ENCODE data around the gene TRMT2B. TPM values are rescaled to one million over a fixed set of nuclear protein-coding genes. Genes with fewer than 3 reads are reported as not detected.

TRMT2B gene
- total RNA-seq, 1 experiment from 2014 or later, result 10.9 TPM

GRCh38 chrX:101040197-101040596 is 11.7 kb downstream of the TRMT2B start:
- no TSS peak for BruUV-seq (replicated peaks)
- H3K4me3 Mint-ChIP-seq (ENCODE audit: unreplicated experiment), result no peak overlapping the region
- no peaks in the 10 kb centered on the region for H3K9me3 Mint-ChIP-seq (ENCODE audit: unreplicated experiment)
- POLR2A ChIA-PET, result no interaction called here
- H3K27me3 Mint-ChIP-seq (ENCODE audit: insufficient read depth, unreplicated experiment), result peaks cover 11% of the 10 kb centered on the region
- intact Hi-C loops (cut with micrococcal nuclease), result no loop called here
- peaks cover 27% of the 10 kb centered on the region for H3K36me3 Mint-ChIP-seq (ENCODE audit: insufficient read depth, unreplicated experiment)
- no peak overlapping the region for H3K27ac Mint-ChIP-seq (ENCODE audit: low read depth, unreplicated experiment)
- CTCF ChIA-PET, result interaction anchor here (1.1 kb wide), 1 partner anchor 8 kb away, joined by 5 read pairs; no protein-coding TSS in a partner anchor
- no peaks in the 10 kb centered on the region for H3K4me1 Mint-ChIP-seq (ENCODE audit: insufficient read depth, unreplicated experiment)
- no peak for TF ChIP-seq CTCF (IDR thresholded peaks at IDR 0.05; ENCODE audit: unreplicated experiment)
- no peak for DNase-seq (ENCODE audit: unreplicated experiment)

- H3K27ac Mint-ChIP-seq (ENCODE audit: low read depth, unreplicated experiment), result no peak overlapping the region
- no peaks in the 10 kb centered on the region for H3K4me1 Mint-ChIP-seq (ENCODE audit: insufficient read depth, unreplicated experiment)
- no peak for DNase-seq (ENCODE audit: unreplicated experiment)
- TF ChIP-seq CTCF (IDR thresholded peaks at IDR 0.05; ENCODE audit: unreplicated experiment), result no peak
- no peaks in the 10 kb centered on the region for H3K9me3 Mint-ChIP-seq (ENCODE audit: unreplicated experiment)
- ChIA-PET CTCF (no interaction called here), POLR2A (interaction anchor here (0.6 kb wide), 1 partner anchor 306 kb away, joined by 3 read pairs; no protein-coding TSS in a partner anchor)
- peaks cover 8% of the 10 kb centered on the region for H3K27me3 Mint-ChIP-seq (ENCODE audit: insufficient read depth, unreplicated experiment)
- peaks cover 39% of the 10 kb centered on the region for H3K36me3 Mint-ChIP-seq (ENCODE audit: insufficient read depth, unreplicated experiment)
- no peak overlapping the region for H3K4me3 Mint-ChIP-seq (ENCODE audit: unreplicated experiment)
- intact Hi-C loops (cut with micrococcal nuclease), result no loop called here
- BruUV-seq (replicated peaks), result no TSS peak
Observed at GRCh38 chrX:101037231-101037630, 14.7 kb downstream of the TRMT2B start.

- no TSS peak for BruUV-seq (replicated peaks)
- Mint-ChIP-seq H3K27me3 (ENCODE audit: insufficient read depth, unreplicated experiment) (peaks cover 47% of the 10 kb centered on the region), H3K27ac (ENCODE audit: low read depth, unreplicated experiment) (no peak overlapping the region), H3K9me3 (ENCODE audit: unreplicated experiment) (no peaks in the 10 kb centered on the region), H3K4me1 (ENCODE audit: insufficient read depth, unreplicated experiment) (no peaks in the 10 kb centered on the region), H3K36me3 (ENCODE audit: insufficient read depth, unreplicated experiment) (peaks cover 36% of the 10 kb centered on the region), H3K4me3 (ENCODE audit: unreplicated experiment) (no peak overlapping the region)
- DNase-seq (ENCODE audit: unreplicated experiment), result no peak
- CTCF ChIA-PET, result no interaction called here
- intact Hi-C loops (cut with micrococcal nuclease), result no loop called here
- POLR2A ChIA-PET, result no interaction called here
- no peak for TF ChIP-seq CTCF (IDR thresholded peaks at IDR 0.05; ENCODE audit: unreplicated experiment)
Observed at GRCh38 chrX:101029665-101030064, 22.2 kb downstream of the TRMT2B start.

- Mint-ChIP-seq H3K4me1 (ENCODE audit: insufficient read depth, unreplicated experiment) (no peaks in the 10 kb centered on the region), H3K27me3 (ENCODE audit: insufficient read depth, unreplicated experiment) (peaks cover 47% of the 10 kb centered on the region), H3K36me3 (ENCODE audit: insufficient read depth, unreplicated experiment) (peaks cover 29% of the 10 kb centered on the region), H3K4me3 (ENCODE audit: unreplicated experiment) (no peak overlapping the region), H3K27ac (ENCODE audit: low read depth, unreplicated experiment) (no peak overlapping the region), H3K9me3 (ENCODE audit: unreplicated experiment) (no peaks in the 10 kb centered on the region)
- no peak for TF ChIP-seq CTCF (IDR thresholded peaks at IDR 0.05; ENCODE audit: unreplicated experiment)
- POLR2A ChIA-PET, result no interaction called here
- intact Hi-C loops (cut with micrococcal nuclease), result no loop called here
- CTCF ChIA-PET, result interaction anchor here (0.7 kb wide), 1 partner anchor 34 kb away, joined by 3 read pairs; no protein-coding TSS in a partner anchor
- no peak for DNase-seq (ENCODE audit: unreplicated experiment)
- no TSS peak for BruUV-seq (replicated peaks)
Observed at GRCh38 chrX:101028562-101028961, 23.3 kb downstream of the TRMT2B start.
